Ectodermal cell (in vitro differentiated cells): ENCODE results near the gene RHEX.

Experiments used
- H3K27ac ChIP-seq: 2 replicates; pipeline ENCODE4 v1.7.0; 2013; ENCODE audit warnings: mild to moderate bottlenecking, low read depth, low read length; ENCODE audit not compliant: insufficient read depth, poor library complexity, severe bottlenecking
- H3K27me3 ChIP-seq: 2 replicates; pipeline ENCODE4 v1.7.0; 2013; ENCODE audit warnings: mild to moderate bottlenecking, low read length; ENCODE audit not compliant: insufficient read depth, control insufficient read depth, poor library complexity, severe bottlenecking
- H3K36me3 ChIP-seq: one replicate; pipeline ENCODE4 v1.7.0; 2013; ENCODE audit warnings: low read length; ENCODE audit not compliant: control insufficient read depth, insufficient read depth
- H3K4me1 ChIP-seq: one replicate; pipeline ENCODE4 v1.7.0; 2013; ENCODE audit warnings: low read length; ENCODE audit not compliant: control insufficient read depth, insufficient read depth
- H3K4me3 ChIP-seq: 2 replicates; pipeline ENCODE4 v1.7.0; 2013; ENCODE audit warnings: low read depth, low read length, control low read depth; ENCODE audit not compliant: insufficient read depth
- H3K9me3 ChIP-seq: 2 replicates; pipeline ENCODE4 v1.7.0; 2013; ENCODE audit warnings: mild to moderate bottlenecking, low read length, moderate library complexity; ENCODE audit not compliant: control insufficient read depth
- WGBS, 2 experiments: methylation state at CpG; one replicate each; pipeline ENCODE4 v1.1.7; 2013; ENCODE audit warnings: missing lambda C conversion rate in 2 of 2; 5-methylcytosine and 5-hydroxymethylcytosine counted together

Gene RHEX

DNA sequence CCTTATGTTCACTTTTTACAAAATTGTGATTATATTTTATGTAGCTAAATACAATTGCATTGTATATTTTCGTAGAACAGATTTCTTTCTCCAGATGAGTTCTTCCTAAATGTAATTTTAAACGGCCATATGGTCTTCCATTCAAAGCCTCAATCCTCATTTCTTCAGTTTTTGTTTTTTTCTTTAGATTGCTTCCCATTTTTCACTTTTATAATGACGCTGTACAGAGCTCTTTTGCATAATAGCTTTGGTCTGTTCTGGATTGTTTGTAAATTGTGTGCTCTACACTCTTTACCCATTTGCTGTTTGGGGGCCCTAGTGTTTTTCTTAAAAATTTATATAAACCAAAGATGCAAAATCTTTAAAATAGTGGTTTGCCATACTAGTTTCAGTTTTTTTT is 36.4 kb downstream of the RHEX start:
- Histone ChIP-seq H3K27ac (no peak overlapping the region), H3K36me3 (no peaks in the 10 kb centered on the region), H3K4me1 (no peaks in the 10 kb centered on the region), H3K4me3 (no peak overlapping the region), H3K27me3 (no peaks in the 10 kb centered on the region), H3K9me3 (no peaks in the 10 kb centered on the region)
- WGBS, 2 experiments = 91 to 94% methylated on average over 2 to 3 of the region's 3 CpGs

DNA sequence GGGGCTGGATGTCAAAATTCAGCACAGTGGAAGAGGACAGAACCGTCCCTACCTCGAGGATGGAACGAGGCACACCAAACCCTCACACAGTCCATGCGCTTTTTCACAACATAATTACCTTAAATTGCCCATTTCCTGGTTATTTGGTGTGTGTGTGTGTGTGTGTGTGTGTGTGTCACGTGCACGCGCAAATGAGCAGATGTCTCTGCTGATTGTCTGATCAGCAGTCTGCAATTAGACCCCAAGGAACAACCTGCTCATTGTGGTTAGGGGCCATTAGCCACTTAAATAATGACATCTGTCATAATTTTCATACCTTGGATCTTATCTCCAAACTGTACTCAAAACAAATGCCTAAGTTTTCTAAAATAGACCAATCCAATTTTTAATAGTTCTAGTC is 41.1 kb downstream of the RHEX start:
- 57 to 92% methylated on average over 3 to 7 of the region's 7 CpGs for WGBS, 2 experiments
- H3K9me3 ChIP-seq = no peaks in the 10 kb centered on the region
- H3K27ac ChIP-seq = no peak overlapping the region
- no peak overlapping the region for H3K4me3 ChIP-seq
- H3K27me3 ChIP-seq = no peaks in the 10 kb centered on the region
- H3K36me3 ChIP-seq = no peaks in the 10 kb centered on the region
- no peaks in the 10 kb centered on the region for H3K4me1 ChIP-seq

DNA sequence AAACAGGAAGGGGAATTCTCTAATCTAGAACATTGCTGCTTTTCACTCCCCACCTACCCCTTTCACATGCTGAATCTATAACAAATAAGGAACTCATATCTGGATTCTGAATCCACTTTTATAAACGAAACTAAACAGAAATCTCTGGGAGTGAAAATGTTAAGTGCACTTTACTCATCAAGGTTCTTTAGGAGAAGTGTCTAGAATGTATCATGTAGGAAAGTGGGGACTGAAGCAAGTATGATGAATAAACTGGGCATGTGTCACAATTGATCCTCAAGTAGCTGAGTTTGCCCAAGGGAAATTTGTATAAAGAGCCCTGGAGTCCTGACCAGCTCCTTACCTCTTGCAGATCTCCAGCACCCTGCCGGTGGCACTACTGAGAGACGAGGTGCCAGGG is 44.4 kb downstream of the RHEX start:
- Histone ChIP-seq H3K27ac (no peak overlapping the region), H3K9me3 (no peaks in the 10 kb centered on the region), H3K27me3 (no peaks in the 10 kb centered on the region), H3K4me1 (no peaks in the 10 kb centered on the region), H3K4me3 (no peak overlapping the region), H3K36me3 (no peaks in the 10 kb centered on the region)
- WGBS, 2 experiments = 94 to 95% methylated on average over 3 of the region's 3 CpGs

DNA sequence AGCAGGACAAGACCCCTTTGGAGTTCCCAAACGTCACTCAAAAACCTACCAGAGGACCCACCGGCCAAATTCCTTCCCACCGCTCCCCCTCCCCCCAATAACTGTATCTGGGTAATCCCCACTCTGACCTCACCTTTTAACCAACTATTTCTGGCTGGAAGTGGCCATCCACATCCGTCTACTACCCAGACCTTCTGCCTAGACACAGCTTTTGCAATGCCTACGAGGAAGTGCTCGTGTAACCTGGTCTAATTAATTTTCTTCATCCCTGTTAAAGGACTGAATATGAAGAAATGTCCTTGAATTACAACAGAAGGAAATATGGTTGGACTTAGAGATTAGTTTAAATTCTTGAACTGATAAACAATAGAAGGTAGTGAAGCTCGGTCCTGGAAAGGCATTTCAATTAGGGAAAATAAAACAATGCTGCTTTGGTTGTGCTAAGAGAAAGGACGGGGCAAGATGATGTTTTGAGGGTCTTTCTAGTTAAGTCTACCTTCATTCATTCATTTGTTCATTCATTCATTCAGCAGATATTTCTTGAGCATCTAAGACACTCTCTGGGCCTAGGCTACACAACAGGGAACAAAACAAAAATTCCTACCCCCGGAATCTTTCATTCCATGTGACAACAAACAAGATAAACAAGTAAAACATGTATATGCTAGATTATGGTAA is 45.4 kb downstream of the RHEX start:
- Histone ChIP-seq H3K27ac (no peak overlapping the region), H3K27me3 (no peaks in the 10 kb centered on the region), H3K9me3 (no peaks in the 10 kb centered on the region), H3K4me1 (no peaks in the 10 kb centered on the region), H3K36me3 (no peaks in the 10 kb centered on the region), H3K4me3 (no peak overlapping the region)
- 94 to 95% methylated on average over 8 of the region's 9 CpGs for WGBS, 2 experiments

DNA sequence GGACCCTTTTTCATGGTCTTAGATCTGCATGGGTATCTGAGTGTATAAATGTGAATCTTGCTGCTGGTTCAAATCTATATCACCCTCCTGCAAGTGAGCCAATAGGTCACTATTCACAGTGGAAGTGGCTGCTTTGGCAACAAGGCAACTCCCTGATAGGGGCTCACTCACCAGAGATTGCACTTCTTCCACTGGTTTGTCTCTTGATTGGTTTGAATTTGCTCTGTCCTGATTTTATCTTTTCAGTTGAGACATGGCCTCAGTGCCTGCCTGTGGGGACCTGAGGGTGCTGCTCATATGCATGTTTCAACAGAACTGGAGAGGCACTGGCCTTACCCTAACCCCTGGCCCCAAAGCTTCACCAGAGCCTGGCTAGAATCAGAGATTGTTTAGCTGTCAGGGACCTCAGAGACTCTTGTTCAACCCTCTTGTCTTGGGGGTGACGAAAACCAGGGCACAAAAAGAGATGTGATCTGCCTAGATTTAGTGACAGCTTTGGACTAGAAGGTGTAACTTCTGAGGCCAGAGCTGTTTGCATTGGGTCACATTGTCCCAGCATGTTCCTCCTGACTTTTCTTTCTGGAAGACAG is 47.3 kb downstream of the RHEX start:
- 93 to 94% methylated on average over 1 of the region's 1 CpG for WGBS, 2 experiments
- Histone ChIP-seq H3K27me3 (no peaks in the 10 kb centered on the region), H3K4me3 (no peak overlapping the region), H3K9me3 (no peaks in the 10 kb centered on the region), H3K4me1 (no peaks in the 10 kb centered on the region), H3K27ac (no peak overlapping the region), H3K36me3 (no peaks in the 10 kb centered on the region)

DNA sequence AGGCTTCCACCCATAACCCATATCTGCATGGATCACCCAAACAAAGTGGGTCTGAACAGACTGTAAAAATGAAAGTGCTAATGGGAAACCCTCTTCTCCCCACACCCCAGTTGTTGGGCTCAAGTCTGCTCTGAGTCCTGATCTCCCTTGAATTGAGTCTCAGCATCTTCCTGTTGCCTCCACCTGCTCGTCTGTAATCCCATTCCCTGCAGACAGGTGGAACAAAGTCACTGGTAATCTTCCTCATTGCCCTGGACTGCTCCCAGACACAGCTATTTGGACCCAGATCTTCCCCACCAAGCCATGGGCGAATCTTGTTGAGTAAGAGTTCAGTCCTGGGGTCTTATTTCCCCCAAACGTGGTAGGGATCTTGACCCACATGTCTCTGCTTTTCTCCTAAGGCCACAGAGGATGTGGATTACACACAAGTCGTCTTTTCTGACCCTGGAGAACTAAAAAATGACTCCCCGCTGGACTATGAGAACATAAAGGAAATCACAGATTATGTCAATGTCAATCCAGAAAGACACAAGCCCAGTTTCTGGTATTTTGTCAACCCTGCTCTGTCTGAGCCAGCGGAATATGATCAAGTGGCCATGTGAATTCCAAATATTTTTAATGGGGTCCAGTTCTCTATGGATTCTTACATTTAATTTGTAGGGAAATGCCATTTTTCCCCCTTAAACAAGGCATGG is 48.5 kb downstream of the RHEX start:
- Histone ChIP-seq H3K27me3 (no peaks in the 10 kb centered on the region), H3K36me3 (no peaks in the 10 kb centered on the region), H3K27ac (no peak overlapping the region), H3K9me3 (no peaks in the 10 kb centered on the region), H3K4me3 (no peak overlapping the region), H3K4me1 (no peaks in the 10 kb centered on the region)
- 89 to 93% methylated on average over 6 of the region's 6 CpGs for WGBS, 2 experiments

DNA sequence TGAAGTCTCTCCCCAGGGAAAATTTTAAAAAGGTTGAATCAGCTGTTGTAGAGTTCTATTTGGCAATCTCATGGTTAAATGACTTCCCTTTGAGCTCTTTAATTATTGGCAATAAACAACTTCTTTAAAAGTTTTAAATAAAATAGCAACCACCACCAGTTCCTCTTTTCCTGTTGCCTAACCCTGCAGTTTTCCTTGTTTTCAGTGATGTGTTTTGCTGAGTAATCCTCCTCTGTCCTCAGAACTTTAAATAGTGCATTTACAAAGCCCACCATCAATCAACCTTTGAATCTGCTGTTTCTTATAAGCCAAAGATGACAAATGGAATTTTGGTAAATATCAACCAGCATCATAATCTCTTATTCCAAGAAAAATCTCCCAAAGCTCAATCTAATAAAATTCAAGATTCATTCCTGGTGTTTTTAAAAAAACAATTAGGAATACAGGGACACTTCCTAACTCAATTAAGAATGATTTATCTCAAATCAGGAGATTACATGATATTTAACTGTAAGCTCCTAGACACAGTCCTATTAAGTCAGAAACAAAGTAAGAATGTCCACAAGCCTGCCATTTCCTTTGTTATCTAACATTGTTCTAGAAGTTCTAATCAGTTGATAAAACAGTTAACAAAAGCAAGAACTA is 49.4 kb downstream of the RHEX start:
- Histone ChIP-seq H3K4me1 (no peaks in the 10 kb centered on the region), H3K9me3 (no peaks in the 10 kb centered on the region), H3K27ac (no peak overlapping the region)

DNA sequence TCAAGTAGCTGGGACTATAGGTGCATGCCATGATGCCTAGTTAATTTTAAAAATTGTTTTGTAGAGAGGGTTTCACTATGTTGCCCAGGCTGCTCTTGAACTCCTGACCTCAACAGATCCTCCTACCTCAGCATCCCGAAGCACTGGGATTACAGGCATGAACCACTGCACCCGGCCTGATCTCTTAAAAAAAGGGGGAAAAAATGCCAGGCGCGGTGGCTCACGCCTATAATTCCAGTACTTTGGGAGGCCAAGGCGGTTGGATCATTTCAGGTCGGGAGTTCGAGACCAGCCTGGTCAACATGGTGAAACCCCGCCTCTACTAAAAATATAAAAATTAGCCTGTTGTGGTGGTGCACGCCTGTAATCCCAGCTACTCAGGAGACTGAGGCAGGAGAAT is 51.0 kb downstream of the RHEX start:
- no peak overlapping the region for H3K27ac ChIP-seq
- no peaks in the 10 kb centered on the region for H3K27me3 ChIP-seq
- H3K9me3 ChIP-seq = no peaks in the 10 kb centered on the region
- H3K4me3 ChIP-seq = no peak overlapping the region
- H3K36me3 ChIP-seq = no peaks in the 10 kb centered on the region
- H3K4me1 ChIP-seq = no peaks in the 10 kb centered on the region
- WGBS, 2 experiments = 92 to 93% methylated on average over 10 of the region's 10 CpGs

More for the DNA sequence above, 49.4 kb downstream of the RHEX start:
- Histone ChIP-seq H3K27me3 (no peaks in the 10 kb centered on the region), H3K4me3 (no peak overlapping the region), H3K36me3 (no peaks in the 10 kb centered on the region)

DNA sequence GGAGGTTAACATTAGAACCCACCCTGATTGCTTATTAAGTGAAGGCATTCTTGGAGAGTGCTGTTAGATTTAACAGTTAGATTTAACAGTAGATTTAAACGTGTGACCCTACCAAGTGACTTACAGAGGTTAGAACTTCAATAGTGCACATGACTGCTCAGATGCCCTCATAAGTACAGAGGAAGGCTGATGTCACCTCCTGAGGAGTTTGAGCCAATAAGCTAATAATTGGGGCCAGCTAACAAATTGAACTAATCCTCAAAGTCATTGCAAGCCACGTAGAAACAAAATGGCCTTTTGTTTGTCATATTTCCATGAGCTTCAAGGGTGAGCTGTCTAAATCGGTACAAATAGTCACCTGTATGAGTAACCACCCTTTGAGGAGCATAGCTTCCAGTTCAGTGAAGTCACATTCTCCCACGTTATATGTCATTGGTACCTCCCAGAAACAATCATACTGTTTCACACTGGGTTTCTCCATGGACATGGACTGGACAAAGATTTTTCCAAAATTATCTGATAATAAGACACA is 52.6 kb downstream of the RHEX start:
- no peak overlapping the region for H3K27ac ChIP-seq
- no peaks in the 10 kb centered on the region for H3K36me3 ChIP-seq
- 81 to 83% methylated on average over 4 of the region's 4 CpGs for WGBS, 2 experiments
- no peaks in the 10 kb centered on the region for H3K27me3 ChIP-seq
- H3K4me3 ChIP-seq = no peak overlapping the region
- H3K9me3 ChIP-seq = no peaks in the 10 kb centered on the region
- H3K4me1 ChIP-seq = no peaks in the 10 kb centered on the region
